Measurements from ENCODE around the gene GGACT.

GRCh38 chr13:100534911-100535310, 53.7 kb downstream of the GGACT start:
- TF ChIP-seq POLR2A (IDR thresholded peaks at IDR 0.05) (no peak), CTCF (IDR thresholded peaks at IDR 0.05) (no peak), POLR2AphosphoS5 (IDR thresholded peaks at IDR 0.05) (no peak)
